Measurements from ENCODE around the gene PARD6G. TPM values are rescaled to one million over a fixed set of nuclear protein-coding genes. Genes with fewer than 3 reads are reported as not detected.

PARD6G gene
- total and polyA plus RNA-seq, 2 of the 8 experiments (the other 6 are each of a cell fraction or from before 2014, with no cell fraction given), result 11.3 to 17.9 TPM

- Histone ChIP-seq H2AK5ac (ENCODE audit: low read depth, low read length) (no peak overlapping the region), H3K4me1 (replicated peaks in 1 of 4; ENCODE audit: control insufficient read depth in 3 of 4, insufficient read depth in 4 of 4, low read length in 3 of 4) (peaks cover 0 to 10% (median 3%) of the 10 kb centered on the region in 4 experiments; a peak in 5 of 7 replicates), H2AFZ (ENCODE audit: low read length) (no peak overlapping the region), H3K36me3 (ENCODE audit: control insufficient read depth in 2 of 4, insufficient read depth in 4 of 4, low read length in 3 of 4) (no peaks in the 10 kb centered on the region), H3K14ac (ENCODE audit: insufficient read length) (no peak overlapping the region), H3K27ac (ENCODE audit: low read depth, low read length) (no peak overlapping the region), H3K4me2 (ENCODE audit: insufficient read depth in 1 of 2, low read depth in 2 of 2, low read length in 2 of 2) (no peak overlapping the region), H4K91ac (replicated peaks; ENCODE audit: insufficient read length, low read length) (no peak overlapping the region), H3K4me3 (ENCODE audit: extremely low read depth in 1 of 4, insufficient read depth in 2 of 4, low read depth in 3 of 4, low read length in 4 of 4) (no peak overlapping the region), H2BK5ac (ENCODE audit: low read depth, low read length) (0 out of 2 replicates have a peak overlapping the region, but pooled peaks have one; percentile 49), H3K23me2 (ENCODE audit: low read depth, low read length) (no peaks in the 10 kb centered on the region; the same call in 1 of the 2 replicates), H4K5ac (ENCODE audit: insufficient read length, low read depth, low read length) (no peak overlapping the region), H3K79me1 (ENCODE audit: low read depth, low read length) (peaks cover 12% of the 10 kb centered on the region), H3K56ac (replicated peaks; ENCODE audit: insufficient read length, low read depth, low read length) (no peak overlapping the region), H4K8ac (ENCODE audit: extremely low read depth, insufficient read depth, low read length) (no peak overlapping the region; the same call in 1 of the 2 replicates), H3K9me3 (ENCODE audit: insufficient read depth in 2 of 2, low read depth in 1 of 2, low read length in 1 of 2) (peaks cover 0 to 2% of the 10 kb centered on the region in 2 experiments; a peak in 2 of 4 replicates), H3K23ac (ENCODE audit: insufficient read length) (no peak overlapping the region), H3K27me3 (replicated peaks in 1 of 4; ENCODE audit: control insufficient read depth in 3 of 4, extremely low read depth in 1 of 4, insufficient read depth in 3 of 4, low read length in 3 of 4) (no peaks in the 10 kb centered on the region), H2BK120ac (replicated peaks; ENCODE audit: low read depth, low read length) (no peak overlapping the region), H2BK20ac (ENCODE audit: low read length) (no peak overlapping the region), H2BK12ac (ENCODE audit: low read depth, low read length) (no peak overlapping the region), H3K18ac (ENCODE audit: extremely low read depth, low read length) (no peak overlapping the region), H3K9ac (replicated peaks in 1 of 4; ENCODE audit: extremely low read depth in 1 of 4, low read depth in 3 of 4, low read length in 3 of 4) (0 out of 7 replicates have a peak overlapping the region, but pooled peaks of 1 of the 4 experiments have one; percentile 21), H3K79me2 (ENCODE audit: control insufficient read depth in 1 of 2, insufficient read depth in 2 of 2, low read length in 2 of 2) (no peaks in the 10 kb centered on the region), H2BK15ac (ENCODE audit: low read length) (no peak overlapping the region), H4K20me1 (replicated peaks in 1 of 2; ENCODE audit: control insufficient read depth in 1 of 2, insufficient read depth in 2 of 2, low read length in 2 of 2) (peaks cover 0 to 20% of the 10 kb centered on the region in 2 experiments), H3K4ac (replicated peaks; ENCODE audit: insufficient read length, low read depth, low read length) (no peak overlapping the region)
- CTCF ChIA-PET (ENCODE audit: partially characterized antibody), result interaction anchor here (0.6 to 4.2 kb wide), 11 partner anchors 11 to 270 kb away, joined by 3 to 27 read pairs (median 4); partner anchors contain the start of gene PARD6G
- POLR2A ChIA-PET (ENCODE audit: partially characterized antibody), result interaction anchor here (2.1 kb wide), 1 partner anchor 15 kb away, joined by 6 read pairs; no protein-coding TSS in a partner anchor
- DNase-seq (ENCODE audit: low read depth in 1 of 2, low spot score in 2 of 2), result no peak
- no peak for FAIRE-seq
- 85% methylated on average over 12 of the region's 12 CpGs; no CpG with 5 or more reads in 1 of the 2 experiments for WGBS, 2 experiments (ENCODE audit: extremely low coverage in 1 of 2, insufficient coverage in 1 of 2, insufficient read length in 1 of 2, insufficient replicate concordance in 2 of 2, low coverage in 1 of 2, low lambda C conversion rate in 2 of 2, missing lambda C conversion rate in 1 of 2)
- TF ChIP-seq NRF1 (IDR thresholded peaks at IDR 0.05; ENCODE audit: low read depth, low read length) (no peak), SP4 (IDR thresholded peaks at IDR 0.05; ENCODE audit: low read length) (no peak), HDAC6 (IDR thresholded peaks at IDR 0.05; ENCODE audit: low read depth, low read length) (no peak), RNF2 (IDR thresholded peaks at IDR 0.05; ENCODE audit: borderline replicate concordance, low read depth, low read length, missing control alignments, poor library complexity, severe bottlenecking) (no peak), BCL11A (IDR thresholded peaks at IDR 0.05; ENCODE audit: low read depth in 2 of 2, low read length in 2 of 2) (no peak), TAF7 (optimal IDR thresholded peaks at IDR 0.05; ENCODE audit: borderline replicate concordance, low read depth, low read length) (no peak), EGR1 (IDR thresholded peaks at IDR 0.05; ENCODE audit: borderline replicate concordance, low read depth, low read length) (no peak), ATF2 (IDR thresholded peaks at IDR 0.05; ENCODE audit: low read length) (no peak), SIN3A (conservative IDR thresholded peaks at IDR 0.05 in 1 of 2, IDR thresholded peaks at IDR 0.05 in 1 of 2; ENCODE audit: low read depth in 1 of 2, low read length in 2 of 2) (no peak)
These were observed 65.5 kb downstream of the PARD6G start for GRCh38 chr18:80181642-80182461.

Measured in H1 (cell line).